H1 (cell line): ENCODE results near the gene PRR36. TPM values are rescaled to one million over a fixed set of nuclear protein-coding genes. Genes with fewer than 3 reads are reported as not detected.

Experiments
- CTCF ChIA-PET: fragments of 300-600 bp; sonication (Branson Sonifier 250); formaldehyde crosslinking; loops from one replicate; lab custom pipeline; 2021; ENCODE audit not compliant: partially characterized antibody; lab: Charles Lee
- POLR2A ChIA-PET: fragments of 300-600 bp; sonication (Branson Sonifier 250); formaldehyde crosslinking; loops from one replicate; lab custom pipeline; 2021; ENCODE audit warnings: inconsistent platforms; ENCODE audit not compliant: partially characterized antibody; lab: Charles Lee
- DNase-seq, 2 experiments: peaks; one replicate each; pipeline versions ENCODE4 v3.0.0 to v3.0.0-alpha.2; 2010 to 2022; ENCODE audit warnings: low spot score in 2 of 2, low read depth in 1 of 2, mixed read lengths in 1 of 2
- FAIRE-seq: peaks from 2 replicates; lab custom pipeline; 2011; peaks lifted over from hg19 to GRCh38; lab: Jason Lieb, UNC
- H2AFZ ChIP-seq: 2 replicates; pipeline ENCODE4 v1.8.1; 2012; ENCODE audit warnings: low read length, inconsistent platforms
- H2AK5ac ChIP-seq: 2 replicates; pipeline ENCODE4 v1.6.1; 2013; ENCODE audit warnings: low read depth, low read length
- H2BK120ac ChIP-seq: replicated peaks from 2 replicates; pipeline ENCODE3; 2013; ENCODE audit warnings: low read depth, low read length, inconsistent platforms
- H2BK12ac ChIP-seq: 2 replicates; pipeline ENCODE4 v1.6.1; 2013; ENCODE audit warnings: low read depth, low read length
- H2BK15ac ChIP-seq: 2 replicates; pipeline ENCODE4 v1.6.1; 2013; ENCODE audit warnings: low read length
- H2BK20ac ChIP-seq: 2 replicates; pipeline ENCODE4 v1.6.1; 2013; ENCODE audit warnings: low read length
- H2BK5ac ChIP-seq: 2 replicates; pipeline ENCODE4 v1.6.1; 2013; ENCODE audit warnings: low read depth, low read length
- H3K14ac ChIP-seq: 2 replicates; pipeline ENCODE4 v1.6.1; 2013; ENCODE audit warnings: inconsistent platforms; ENCODE audit not compliant: insufficient read length
- H3K18ac ChIP-seq: 2 replicates; pipeline ENCODE4 v1.6.1; 2013; ENCODE audit warnings: low read length; ENCODE audit errors: extremely low read depth
- H3K23ac ChIP-seq: 2 replicates; pipeline ENCODE4 v1.6.1; 2013; ENCODE audit warnings: inconsistent platforms; ENCODE audit not compliant: insufficient read length
- H3K23me2 ChIP-seq: 2 replicates; pipeline ENCODE4 v1.6.1; 2013; ENCODE audit warnings: low read depth, low read length
- H3K27ac ChIP-seq: 2 replicates; pipeline ENCODE4 v1.6.1; 2011; ENCODE audit warnings: low read depth, low read length, inconsistent platforms
- H3K27me3 ChIP-seq, 4 experiments: replicated peaks in 1 of 4; 1 replicate in 1 of 4; 2 replicates in 3 of 4; pipeline versions ENCODE4 v1.6.1 to v1.8.1; 2011 to 2013; ENCODE audit warnings: low read length in 3 of 4, mild to moderate bottlenecking in 3 of 4, inconsistent platforms in 2 of 4, mixed read lengths in 2 of 4, moderate library complexity in 1 of 4; ENCODE audit not compliant: control insufficient read depth in 3 of 4, insufficient read depth in 3 of 4; ENCODE audit errors: extremely low read depth in 1 of 4
- H3K36me3 ChIP-seq, 4 experiments: 2 replicates each; pipeline versions ENCODE4 v1.6.1 to v1.8.1; 2011 to 2013; ENCODE audit warnings: mild to moderate bottlenecking in 4 of 4, low read length in 3 of 4, moderate library complexity in 2 of 4, control low read depth in 1 of 4, inconsistent platforms in 1 of 4; ENCODE audit not compliant: insufficient read depth in 4 of 4, control insufficient read depth in 2 of 4
- H3K4ac ChIP-seq: replicated peaks from 2 replicates; pipeline ENCODE3; 2013; ENCODE audit warnings: low read length, low read depth, mixed read lengths, inconsistent platforms; ENCODE audit not compliant: insufficient read length
- H3K4me1 ChIP-seq, 4 experiments: replicated peaks in 1 of 4; 1 replicate in 1 of 4; 2 replicates in 3 of 4; pipeline versions ENCODE4 v1.6.1 to v1.8.1; 2011 to 2013; ENCODE audit warnings: low read length in 3 of 4, inconsistent platforms in 2 of 4, mixed read lengths in 1 of 4; ENCODE audit not compliant: insufficient read depth in 4 of 4, control insufficient read depth in 3 of 4
- H3K4me2 ChIP-seq, 2 experiments: 2 replicates each; pipeline versions ENCODE4 v1.6.1 to v1.8.1; 2011 to 2013; ENCODE audit warnings: low read depth in 2 of 2, low read length in 2 of 2, control low read depth in 1 of 2, inconsistent platforms in 1 of 2, mild to moderate bottlenecking in 1 of 2; ENCODE audit not compliant: insufficient read depth in 1 of 2
- H3K4me3 ChIP-seq, 4 experiments: fragments of 200-600, 300-600 bp in 1 of 4; sonication (generic), shearing (Covaris generic), sonication (Bioruptor Twin) in 1 of 4; 2 replicates each; pipeline versions ENCODE4 v1.5.1 to v1.8.1; 2011 to 2016; ENCODE audit warnings: low read length in 4 of 4, low read depth in 3 of 4, control low read depth in 2 of 4, inconsistent platforms in 2 of 4, mild to moderate bottlenecking in 2 of 4, mixed read lengths in 1 of 4, moderate library complexity in 1 of 4; ENCODE audit not compliant: insufficient read depth in 2 of 4; ENCODE audit errors: extremely low read depth in 1 of 4
- H3K56ac ChIP-seq: replicated peaks from 2 replicates; pipeline ENCODE3; 2013; ENCODE audit warnings: low read depth, mild to moderate bottlenecking, mixed read lengths, low read length, inconsistent platforms; ENCODE audit not compliant: insufficient read length
- H3K79me1 ChIP-seq: 2 replicates; pipeline ENCODE4 v1.6.1; 2013; ENCODE audit warnings: low read depth, low read length, control low read depth
- H3K79me2 ChIP-seq, 2 experiments: 2 replicates each; pipeline versions ENCODE4 v1.6.1 to v1.8.1; 2012 to 2013; ENCODE audit warnings: low read length in 2 of 2, mild to moderate bottlenecking in 2 of 2, inconsistent platforms in 1 of 2; ENCODE audit not compliant: insufficient read depth in 2 of 2, control insufficient read depth in 1 of 2
- H3K9ac ChIP-seq, 4 experiments: replicated peaks in 1 of 4; 1 replicate in 1 of 4; 2 replicates in 3 of 4; pipeline versions ENCODE4 v1.6.1 to v1.8.1; 2011 to 2013; ENCODE audit warnings: low read depth in 3 of 4, low read length in 3 of 4, control low read depth in 2 of 4, mild to moderate bottlenecking in 2 of 4, moderate library complexity in 2 of 4, inconsistent platforms in 1 of 4; ENCODE audit errors: extremely low read depth in 1 of 4
- H3K9me3 ChIP-seq, 2 experiments: 2 replicates each; pipeline versions ENCODE4 v1.6.1 to v1.8.1; 2012 to 2013; ENCODE audit warnings: mild to moderate bottlenecking in 2 of 2, moderate library complexity in 2 of 2, control low read depth in 1 of 2, inconsistent platforms in 1 of 2, low read depth in 1 of 2, low read length in 1 of 2, mixed read lengths in 1 of 2; ENCODE audit not compliant: insufficient read depth in 2 of 2
- H4K20me1 ChIP-seq, 2 experiments: replicated peaks in 1 of 2; 2 replicates each; pipeline versions ENCODE3 to v1.8.1; 2011 to 2013; ENCODE audit warnings: inconsistent platforms in 2 of 2, low read length in 2 of 2, mild to moderate bottlenecking in 1 of 2; ENCODE audit not compliant: insufficient read depth in 2 of 2, control insufficient read depth in 1 of 2
- H4K5ac ChIP-seq: 2 replicates; pipeline ENCODE4 v1.6.1; 2013; ENCODE audit warnings: low read length, low read depth, mixed read lengths, inconsistent platforms; ENCODE audit not compliant: insufficient read length
- H4K8ac ChIP-seq: 2 replicates; pipeline ENCODE4 v1.8.0; 2013; ENCODE audit warnings: mild to moderate bottlenecking, moderate library complexity, low read length, inconsistent platforms; ENCODE audit not compliant: insufficient read depth; ENCODE audit errors: extremely low read depth
- H4K91ac ChIP-seq: replicated peaks from 2 replicates; pipeline ENCODE3; 2013; ENCODE audit warnings: low read length, mixed read lengths, inconsistent platforms; ENCODE audit not compliant: insufficient read length
- KDM4A ChIP-seq: IDR thresholded peaks from one replicate; pipeline ENCODE4 v1.7.1; 2012; ENCODE audit warnings: low read depth, mild to moderate bottlenecking, moderate library complexity, low read length, inconsistent platforms; ENCODE audit not compliant: severe bottlenecking
- ZNF274 ChIP-seq: IDR thresholded peaks from 2 replicates; pipeline ENCODE4 v1.7.0; 2012; ENCODE audit warnings: low read length, borderline replicate concordance; ENCODE audit errors: extremely low read depth
- WGBS, 2 experiments: shearing (Covaris generic) in 1 of 2; methylation state at CpG; one replicate each; pipeline versions ENCODE4 v1.1.6 to v1.1.7; 2013 to 2015; ENCODE audit warnings: low lambda C conversion rate in 2 of 2, mixed read lengths in 2 of 2, inconsistent platforms in 1 of 2, low coverage in 1 of 2, missing lambda C conversion rate in 1 of 2; ENCODE audit not compliant: insufficient replicate concordance in 2 of 2, insufficient coverage in 1 of 2, insufficient read length in 1 of 2; ENCODE audit errors: extremely low coverage in 1 of 2, missing lambda C conversion rate in 1 of 2; 5-methylcytosine and 5-hydroxymethylcytosine counted together
- polyA plus RNA-seq, 7 experiments: library from polyadenylated mRNA; depleted of rRNA in 3 of 7; stranded (reverse) in 5 of 7; unstranded in 2 of 7; fragments of >200 nt in 5 of 7; fragments of 200-250 nt in 2 of 7; gene quantifications; 1 replicate in 5 of 7; 2 replicates in 1 of 7; 4 replicates in 1 of 7; pipeline versions ENCODE4 v1.2.1 to v1.2.3, GENCODE V29; 2011 to 2013; ENCODE audit warnings: missing spikeins in 2 of 7, mixed read lengths in 2 of 7
- total RNA-seq: library from RNA; stranded (reverse); fragmentation: NEBNext Ultra II Directional; extraction: Animal tissue kit (Norgen Biotek cat#: 25700); gene quantifications from 2 replicates; pipeline ENCODE4 v1.2.1, GENCODE V29; 2021

The PRR36 gene
- total and polyA plus RNA-seq, 2 of the 8 experiments (the other 6 are each of a cell fraction or from before 2014, with no cell fraction given), result 1.6 to 23.9 TPM

DNA sequence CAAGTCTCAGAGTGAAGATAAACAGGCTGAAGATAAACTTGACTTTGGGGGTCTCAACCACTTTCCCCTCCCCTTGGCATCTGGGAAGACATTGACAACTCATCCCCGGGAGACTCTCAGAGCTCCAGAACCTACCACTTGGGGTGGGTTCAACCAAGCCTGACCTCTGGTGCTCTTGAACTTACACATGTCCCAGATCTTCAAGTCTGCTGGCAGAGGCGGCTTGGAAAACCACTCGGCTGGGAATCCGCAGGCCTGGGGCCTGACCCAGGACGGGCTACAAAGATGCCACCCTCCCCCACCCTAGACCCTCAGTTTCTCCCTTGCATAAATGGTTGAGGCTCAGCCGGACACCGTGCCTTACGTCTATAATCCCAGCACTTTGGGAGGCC, 14.6 kb upstream of the PRR36 start:
- Histone ChIP-seq H3K27me3 (peaks cover 0 to 4% (median 3%) of the 10 kb centered on the region in 4 experiments; a peak in 4 of 7 replicates), H2BK12ac (no peak overlapping the region), H2BK15ac (no peak overlapping the region), H3K27ac (no peak overlapping the region), H2AFZ (no peak overlapping the region), H2BK120ac (no peak overlapping the region), H4K8ac (no peak overlapping the region), H3K79me1 (no peaks in the 10 kb centered on the region), H3K79me2 (no peaks in the 10 kb centered on the region), H3K56ac (no peak overlapping the region), H2BK5ac (peak overlapping the region; percentile 16; the same call in 1 of the 2 replicates), H4K91ac (no peak overlapping the region), H3K9me3 (no peaks in the 10 kb centered on the region), H4K5ac (no peak overlapping the region), H3K23me2 (peaks cover 5% of the 10 kb centered on the region; the same call in 1 of the 2 replicates), H3K36me3 (no peaks in the 10 kb centered on the region), H3K4me1 (peaks cover 0 to 7% (median 5%) of the 10 kb centered on the region in 4 experiments; a peak in 4 of 7 replicates), H3K4ac (no peak overlapping the region), H3K18ac (no peak overlapping the region), H3K4me2 (peak overlapping the region; percentile 55 to 73), H4K20me1 (no peaks in the 10 kb centered on the region), H3K9ac (no peak overlapping the region), H2BK20ac (no peak overlapping the region), H3K14ac (no peak overlapping the region), H3K4me3 (peak overlapping the region; percentile 51 to 69 (median 57)), H3K23ac (no peak overlapping the region), H2AK5ac (no peak overlapping the region)
- ChIA-PET POLR2A (interaction anchor here (0.7 to 1.9 kb wide), 7 partner anchors 8 to 39 kb away, joined by 3 to 9 read pairs (median 4); partner anchors contain the start of gene PRR36), CTCF (interaction anchor here (1.2 to 3.2 kb wide), 4 partner anchors 11 to 310 kb away, joined by 3 to 21 read pairs (median 4); partner anchors contain the start of gene MAP2K7)
- WGBS, 2 experiments, result 83% methylated on average over 8 of the region's 8 CpGs; no CpG with 5 or more reads in 1 of the 2 experiments
- no peak for DNase-seq
- no peak for FAIRE-seq
- TF ChIP-seq ZNF274 (no peak), KDM4A (peak; percentile 4)
